HepG2 (cell line): ENCODE measurements around the gene HEXIM1. TPM values are rescaled to one million over a fixed set of nuclear protein-coding genes. Genes with fewer than 3 reads are reported as not detected.

ENCODE experiments used
- GTF3A ChIP-seq: sonication (generic); formaldehyde crosslinking; conservative IDR thresholded peaks from 2 replicates; pipeline ENCODE4 v1.4.0; 2020; ENCODE audit warnings: mild to moderate bottlenecking, missing genetic modification reagents
- HNF4A ChIP-seq: sonication (generic); formaldehyde crosslinking; IDR thresholded peaks from 2 replicates; pipeline ENCODE4 v1.4.0; 2020; ENCODE audit warnings: missing genetic modification reagents
- HOXA5 ChIP-seq: sonication (generic); formaldehyde crosslinking; IDR thresholded peaks from 2 replicates; pipeline ENCODE4 v1.4.0; 2020; ENCODE audit warnings: missing genetic modification reagents
- MEF2D ChIP-seq: sonication (generic); formaldehyde crosslinking; IDR thresholded peaks from 2 replicates; pipeline ENCODE4 v1.5.1; 2020; ENCODE audit warnings: mild to moderate bottlenecking, missing genetic modification reagents
- NFATC3 ChIP-seq: sonication (generic); formaldehyde crosslinking; IDR thresholded peaks from 2 replicates; pipeline ENCODE4 v1.5.1; 2020; ENCODE audit warnings: mild to moderate bottlenecking, missing genetic modification reagents
- RCOR2 ChIP-seq: IDR thresholded peaks from 2 replicates; pipeline ENCODE4 v1.6.1; 2016; ENCODE audit warnings: missing biosample characterization, missing genetic modification reagents
- RXRB ChIP-seq: IDR thresholded peaks from 2 replicates; pipeline ENCODE4 v1.6.1; 2016; ENCODE audit warnings: borderline replicate concordance, missing genetic modification reagents, missing compliant biosample characterization
- SIX1 ChIP-seq: sonication (generic); formaldehyde crosslinking; IDR thresholded peaks from 2 replicates; pipeline ENCODE4 v1.4.0; 2020; ENCODE audit warnings: missing genetic modification reagents, borderline replicate concordance
- SPEN ChIP-seq: sonication (generic); formaldehyde crosslinking; IDR thresholded peaks from 2 replicates; pipeline ENCODE4 v1.5.1; 2020; ENCODE audit warnings: low read depth, mild to moderate bottlenecking, missing genetic modification reagents
- SUZ12 ChIP-seq: fragments of 150-350 bp; IDR thresholded peaks from 2 replicates; pipeline ENCODE4 v1.6.1; 2014; ENCODE audit warnings: low read depth, low read length
- ZNF17 ChIP-seq: sonication (generic); formaldehyde crosslinking; IDR thresholded peaks from 2 replicates; pipeline ENCODE4 v1.5.0; 2020; ENCODE audit warnings: mild to moderate bottlenecking, missing genetic modification reagents
- ZNF263 ChIP-seq: sonication (generic); formaldehyde crosslinking; IDR thresholded peaks from 2 replicates; pipeline ENCODE4 v1.4.0; 2020; ENCODE audit warnings: missing genetic modification reagents
- ZNF646 ChIP-seq: sonication (generic); formaldehyde crosslinking; IDR thresholded peaks from 2 replicates; pipeline ENCODE4 v1.9.0; 2021; ENCODE audit warnings: mild to moderate bottlenecking, missing genetic modification reagents
- polyA plus RNA-seq, 8 experiments: library from polyadenylated mRNA; depleted of rRNA in 3 of 8; stranded (reverse) in 7 of 8; unstranded in 1 of 8; fragments of >200 nt; fragmentation: Illumina TruSeq in 4 of 8; extraction: Trizol in 4 of 8; gene quantifications; 2 replicates each; pipeline versions ENCODE4 v1.2.1 to v1.2.3, GENCODE V29; 2011 to 2016; ENCODE audit warnings: low read depth in 4 of 8, missing spikeins in 1 of 8, mixed read lengths in 1 of 8; ENCODE audit not compliant: insufficient read depth in 1 of 8
- total RNA-seq, 5 experiments: library from RNA; depleted of rRNA; stranded (reverse); fragments of >200 nt; fragmentation: Illumina TruSeq; extraction: Trizol; gene quantifications; 2 replicates each; pipeline ENCODE4 v1.2.3, GENCODE V29; 2016; ENCODE audit warnings: low read depth in 1 of 5
- TF ChIP-seq, protein P1 (sequence below): sonication (generic); formaldehyde crosslinking; conservative IDR thresholded peaks from 2 replicates; pipeline ENCODE4 v1.8.0; 2022; ENCODE audit warnings: missing genetic modification reagents
- TF ChIP-seq, protein P2 (sequence below): IDR thresholded peaks from 2 replicates; pipeline ENCODE4 v1.4.0; 2020; ENCODE audit warnings: mild to moderate bottlenecking, missing genetic modification reagents

HEXIM1 gene
- total and polyA plus RNA-seq, 2 of the 13 experiments (the other 11 are each of a cell fraction or from before 2014, with no cell fraction given): 10.5 to 16.6 TPM

GRCh38 chr17:45197555-45198334, 49.5 kb downstream of the HEXIM1 start (continued):
- TF ChIP-seq ZNF646 (CRISPR knock-in tag) (no peak), SIX1 (CRISPR knock-in tag) (peak; percentile 16; the same call in 1 of the 2 replicates), SUZ12 (no peak), RXRB (CRISPR knock-in tag) (peak; percentile 89; the same call in 1 of the 2 replicates), GTF3A (CRISPR knock-in tag) (peak; percentile 96; the same call in 1 of the 2 replicates), SPEN (CRISPR knock-in tag) (peak; percentile 72), ZNF17 (CRISPR knock-in tag) (no peak), ZNF263 (CRISPR knock-in tag) (peak; percentile 90), HNF4A (CRISPR knock-in tag) (peak; percentile 65), NFATC3 (CRISPR knock-in tag) (peak; percentile 85; the same call in 1 of the 2 replicates), MEF2D (peak; percentile 90), RCOR2 (peak; percentile 57), HOXA5 (CRISPR knock-in tag) (peak; percentile 82; the same call in 1 of the 2 replicates)
- TF ChIP-seq, protein P1, sequence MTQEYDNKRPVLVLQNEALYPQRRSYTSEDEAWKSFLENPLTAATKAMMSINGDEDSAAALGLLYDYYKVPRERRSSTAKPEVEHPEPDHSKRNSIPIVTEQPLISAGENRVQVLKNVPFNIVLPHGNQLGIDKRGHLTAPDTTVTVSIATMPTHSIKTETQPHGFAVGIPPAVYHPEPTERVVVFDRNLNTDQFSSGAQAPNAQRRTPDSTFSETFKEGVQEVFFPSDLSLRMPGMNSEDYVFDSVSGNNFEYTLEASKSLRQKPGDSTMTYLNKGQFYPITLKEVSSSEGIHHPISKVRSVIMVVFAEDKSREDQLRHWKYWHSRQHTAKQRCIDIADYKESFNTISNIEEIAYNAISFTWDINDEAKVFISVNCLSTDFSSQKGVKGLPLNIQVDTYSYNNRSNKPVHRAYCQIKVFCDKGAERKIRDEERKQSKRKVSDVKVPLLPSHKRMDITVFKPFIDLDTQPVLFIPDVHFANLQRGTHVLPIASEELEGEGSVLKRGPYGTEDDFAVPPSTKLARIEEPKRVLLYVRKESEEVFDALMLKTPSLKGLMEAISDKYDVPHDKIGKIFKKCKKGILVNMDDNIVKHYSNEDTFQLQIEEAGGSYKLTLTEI: no peak
- TF ChIP-seq, protein P2, sequence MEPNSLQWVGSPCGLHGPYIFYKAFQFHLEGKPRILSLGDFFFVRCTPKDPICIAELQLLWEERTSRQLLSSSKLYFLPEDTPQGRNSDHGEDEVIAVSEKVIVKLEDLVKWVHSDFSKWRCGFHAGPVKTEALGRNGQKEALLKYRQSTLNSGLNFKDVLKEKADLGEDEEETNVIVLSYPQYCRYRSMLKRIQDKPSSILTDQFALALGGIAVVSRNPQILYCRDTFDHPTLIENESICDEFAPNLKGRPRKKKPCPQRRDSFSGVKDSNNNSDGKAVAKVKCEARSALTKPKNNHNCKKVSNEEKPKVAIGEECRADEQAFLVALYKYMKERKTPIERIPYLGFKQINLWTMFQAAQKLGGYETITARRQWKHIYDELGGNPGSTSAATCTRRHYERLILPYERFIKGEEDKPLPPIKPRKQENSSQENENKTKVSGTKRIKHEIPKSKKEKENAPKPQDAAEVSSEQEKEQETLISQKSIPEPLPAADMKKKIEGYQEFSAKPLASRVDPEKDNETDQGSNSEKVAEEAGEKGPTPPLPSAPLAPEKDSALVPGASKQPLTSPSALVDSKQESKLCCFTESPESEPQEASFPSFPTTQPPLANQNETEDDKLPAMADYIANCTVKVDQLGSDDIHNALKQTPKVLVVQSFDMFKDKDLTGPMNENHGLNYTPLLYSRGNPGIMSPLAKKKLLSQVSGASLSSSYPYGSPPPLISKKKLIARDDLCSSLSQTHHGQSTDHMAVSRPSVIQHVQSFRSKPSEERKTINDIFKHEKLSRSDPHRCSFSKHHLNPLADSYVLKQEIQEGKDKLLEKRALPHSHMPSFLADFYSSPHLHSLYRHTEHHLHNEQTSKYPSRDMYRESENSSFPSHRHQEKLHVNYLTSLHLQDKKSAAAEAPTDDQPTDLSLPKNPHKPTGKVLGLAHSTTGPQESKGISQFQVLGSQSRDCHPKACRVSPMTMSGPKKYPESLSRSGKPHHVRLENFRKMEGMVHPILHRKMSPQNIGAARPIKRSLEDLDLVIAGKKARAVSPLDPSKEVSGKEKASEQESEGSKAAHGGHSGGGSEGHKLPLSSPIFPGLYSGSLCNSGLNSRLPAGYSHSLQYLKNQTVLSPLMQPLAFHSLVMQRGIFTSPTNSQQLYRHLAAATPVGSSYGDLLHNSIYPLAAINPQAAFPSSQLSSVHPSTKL (CRISPR knock-in tag): peak; percentile 87
